ENCODE measurements around the gene GDPD4.

The GDPD4 gene

GRCh38 chr11:77211040-77211451, 90.4 kb downstream of the GDPD4 start:
- no peak overlapping the region for H3K4me3 ChIP-seq (ENCODE audit: low read depth, low read length)
- TF ChIP-seq CTCF (IDR thresholded peaks at IDR 0.05; ENCODE audit: low read depth, low read length) = no peak

- no peak for TF ChIP-seq CTCF (IDR thresholded peaks at IDR 0.05; ENCODE audit: low read depth, low read length)
These were observed 91.8 kb downstream of the GDPD4 start for GRCh38 chr11:77209663-77210062.

GRCh38 chr11:77208535-77208934, 93.0 kb downstream of the GDPD4 start:
- H3K4me3 ChIP-seq (ENCODE audit: low read depth, low read length) = no peak overlapping the region
- TF ChIP-seq CTCF (IDR thresholded peaks at IDR 0.05; ENCODE audit: low read depth, low read length) = no peak

More at GRCh38 chr11:77209663-77210062, 91.8 kb downstream of the GDPD4 start:
- no peak overlapping the region for H3K4me3 ChIP-seq (ENCODE audit: low read depth, low read length)

GRCh38 chr11:77207618-77208313, 93.7 kb downstream of the GDPD4 start:
- TF ChIP-seq CTCF (IDR thresholded peaks at IDR 0.05; ENCODE audit: low read depth, low read length) = no peak
- H3K4me3 ChIP-seq (ENCODE audit: low read depth, low read length) = no peak overlapping the region

- TF ChIP-seq CTCF (IDR thresholded peaks at IDR 0.05; ENCODE audit: low read depth, low read length) = no peak
These were observed 94.4 kb downstream of the GDPD4 start for GRCh38 chr11:77207019-77207485.

GRCh38 chr11:77206264-77207018, 95.0 kb downstream of the GDPD4 start:
- no peak for TF ChIP-seq CTCF (IDR thresholded peaks at IDR 0.05; ENCODE audit: low read depth, low read length)
- H3K4me3 ChIP-seq (ENCODE audit: low read depth, low read length) = no peak overlapping the region

More at GRCh38 chr11:77207019-77207485, 94.4 kb downstream of the GDPD4 start:
- H3K4me3 ChIP-seq (ENCODE audit: low read depth, low read length) = no peak overlapping the region
